Measurements from ENCODE around the gene MRTFA. TPM values are rescaled to one million over a fixed set of nuclear protein-coding genes. Genes with fewer than 3 reads are reported as not detected.

Gene MRTFA
- total RNA-seq, 1 experiment from 2014 or later: 28.0 TPM

DNA sequence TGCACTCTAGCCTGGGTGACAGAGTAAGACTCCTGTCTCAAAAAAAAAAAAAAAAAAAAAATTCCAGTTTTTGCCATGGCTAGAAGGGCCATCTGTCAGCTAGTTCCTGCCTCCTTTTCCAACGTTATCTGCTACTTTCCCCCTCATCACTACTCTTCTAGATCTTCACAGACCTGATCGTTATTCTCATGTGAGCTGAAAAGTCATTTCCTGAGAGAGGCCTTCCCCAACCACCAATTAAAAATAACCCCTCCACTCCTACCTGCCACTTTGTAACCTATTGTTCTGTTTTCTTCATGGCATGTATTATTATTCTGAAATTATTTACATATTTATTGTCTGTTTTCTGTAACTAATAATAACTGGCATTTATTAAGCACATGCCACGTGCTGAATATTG is 241.9 kb downstream of the MRTFA start (continued):
- TF ChIP-seq EZH2phosphoT487 (IDR thresholded peaks at IDR 0.05; ENCODE audit: borderline replicate concordance) (no peak), ZFX (IDR thresholded peaks at IDR 0.05) (no peak)

DNA sequence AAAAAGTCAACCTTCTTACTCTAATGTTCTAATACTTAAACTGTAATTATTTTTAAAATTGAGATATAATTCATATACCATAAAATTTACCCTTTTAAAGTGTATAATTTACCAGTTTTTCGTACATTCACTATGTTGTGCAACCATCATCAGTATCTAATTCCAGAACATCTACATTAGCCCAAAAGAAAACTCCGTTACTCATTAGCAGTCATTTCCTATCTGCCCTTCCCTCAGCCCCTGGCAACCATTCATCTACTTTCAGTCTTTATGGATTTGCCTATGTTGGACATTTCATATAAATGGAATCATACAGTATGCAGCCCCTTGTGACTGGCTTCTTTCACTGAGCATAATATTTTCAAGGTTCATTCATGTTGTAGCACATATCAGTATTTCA is 243.9 kb downstream of the MRTFA start:
- CTCF ChIA-PET: no interaction called here
- peaks cover 15% of the 10 kb centered on the region; the same call in 1 of the 2 replicates for H3K79me2 ChIP-seq (ENCODE audit: insufficient read depth, low read length)
- no peak overlapping the region for H3K9ac ChIP-seq (ENCODE audit: low read length)
- no peak overlapping the region for H3K27ac ChIP-seq (ENCODE audit: low read depth, low read length)
- ATAC-seq (no peak), DNase-seq (ENCODE audit: low read depth, low spot score) (no peak)
- peaks cover 6 to 9% of the 10 kb centered on the region in 2 experiments; a peak in 2 of 4 replicates for H3K4me1 ChIP-seq (ENCODE audit: control insufficient read depth in 1 of 2, insufficient read depth in 2 of 2, low read length in 2 of 2)
- no peaks in the 10 kb centered on the region for H3K36me3 ChIP-seq (ENCODE audit: control insufficient read depth in 1 of 2, insufficient read depth in 2 of 2, low read length in 2 of 2)
- H3K9me3 ChIP-seq (ENCODE audit: control insufficient read depth in 1 of 2, insufficient read depth in 1 of 2, low read depth in 1 of 2, low read length in 2 of 2): no peaks in the 10 kb centered on the region
- no peaks in the 10 kb centered on the region for H4K20me1 ChIP-seq (ENCODE audit: insufficient read depth)
- no peak overlapping the region for H2AFZ ChIP-seq (ENCODE audit: low read depth, low read length, poor library complexity, severe bottlenecking)
- BruUV-seq (replicated peaks): no TSS peak
- no peaks in the 10 kb centered on the region for H3K27me3 ChIP-seq (ENCODE audit: insufficient read depth, low read length)
- no peaks in the 10 kb centered on the region for H3K9me2 ChIP-seq (ENCODE audit: insufficient read depth)
- no peak for TF ChIP-seq JUND (IDR thresholded peaks at IDR 0.05)
- no peak for TF ChIP-seq EZH2phosphoT487 (IDR thresholded peaks at IDR 0.05; ENCODE audit: borderline replicate concordance)
- TF ChIP-seq SRF (IDR thresholded peaks at IDR 0.05; ENCODE audit: low read depth): no peak
- TF ChIP-seq ZFX (IDR thresholded peaks at IDR 0.05): no peak
- no peak for TF ChIP-seq POLR2AphosphoS5 (IDR thresholded peaks at IDR 0.05; ENCODE audit: low read depth, low read length)
- TF ChIP-seq, protein P1, sequence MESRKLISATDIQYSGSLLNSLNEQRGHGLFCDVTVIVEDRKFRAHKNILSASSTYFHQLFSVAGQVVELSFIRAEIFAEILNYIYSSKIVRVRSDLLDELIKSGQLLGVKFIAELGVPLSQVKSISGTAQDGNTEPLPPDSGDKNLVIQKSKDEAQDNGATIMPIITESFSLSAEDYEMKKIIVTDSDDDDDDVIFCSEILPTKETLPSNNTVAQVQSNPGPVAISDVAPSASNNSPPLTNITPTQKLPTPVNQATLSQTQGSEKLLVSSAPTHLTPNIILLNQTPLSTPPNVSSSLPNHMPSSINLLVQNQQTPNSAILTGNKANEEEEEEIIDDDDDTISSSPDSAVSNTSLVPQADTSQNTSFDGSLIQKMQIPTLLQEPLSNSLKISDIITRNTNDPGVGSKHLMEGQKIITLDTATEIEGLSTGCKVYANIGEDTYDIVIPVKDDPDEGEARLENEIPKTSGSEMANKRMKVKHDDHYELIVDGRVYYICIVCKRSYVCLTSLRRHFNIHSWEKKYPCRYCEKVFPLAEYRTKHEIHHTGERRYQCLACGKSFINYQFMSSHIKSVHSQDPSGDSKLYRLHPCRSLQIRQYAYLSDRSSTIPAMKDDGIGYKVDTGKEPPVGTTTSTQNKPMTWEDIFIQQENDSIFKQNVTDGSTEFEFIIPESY (IDR thresholded peaks at IDR 0.05; ENCODE audit: extremely low read depth, insufficient replicate concordance, low read length): no peak
- no peak for TF ChIP-seq EGR1 (IDR thresholded peaks at IDR 0.05; ENCODE audit: low read depth)
- TF ChIP-seq, protein P2, sequence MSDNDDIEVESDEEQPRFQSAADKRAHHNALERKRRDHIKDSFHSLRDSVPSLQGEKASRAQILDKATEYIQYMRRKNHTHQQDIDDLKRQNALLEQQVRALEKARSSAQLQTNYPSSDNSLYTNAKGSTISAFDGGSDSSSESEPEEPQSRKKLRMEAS (IDR thresholded peaks at IDR 0.05): no peak
- no peak for TF ChIP-seq EZH2 (IDR thresholded peaks at IDR 0.05)
- no peak for TF ChIP-seq CEBPB (IDR thresholded peaks at IDR 0.05; ENCODE audit: low read depth)
- TF ChIP-seq, protein P3, sequence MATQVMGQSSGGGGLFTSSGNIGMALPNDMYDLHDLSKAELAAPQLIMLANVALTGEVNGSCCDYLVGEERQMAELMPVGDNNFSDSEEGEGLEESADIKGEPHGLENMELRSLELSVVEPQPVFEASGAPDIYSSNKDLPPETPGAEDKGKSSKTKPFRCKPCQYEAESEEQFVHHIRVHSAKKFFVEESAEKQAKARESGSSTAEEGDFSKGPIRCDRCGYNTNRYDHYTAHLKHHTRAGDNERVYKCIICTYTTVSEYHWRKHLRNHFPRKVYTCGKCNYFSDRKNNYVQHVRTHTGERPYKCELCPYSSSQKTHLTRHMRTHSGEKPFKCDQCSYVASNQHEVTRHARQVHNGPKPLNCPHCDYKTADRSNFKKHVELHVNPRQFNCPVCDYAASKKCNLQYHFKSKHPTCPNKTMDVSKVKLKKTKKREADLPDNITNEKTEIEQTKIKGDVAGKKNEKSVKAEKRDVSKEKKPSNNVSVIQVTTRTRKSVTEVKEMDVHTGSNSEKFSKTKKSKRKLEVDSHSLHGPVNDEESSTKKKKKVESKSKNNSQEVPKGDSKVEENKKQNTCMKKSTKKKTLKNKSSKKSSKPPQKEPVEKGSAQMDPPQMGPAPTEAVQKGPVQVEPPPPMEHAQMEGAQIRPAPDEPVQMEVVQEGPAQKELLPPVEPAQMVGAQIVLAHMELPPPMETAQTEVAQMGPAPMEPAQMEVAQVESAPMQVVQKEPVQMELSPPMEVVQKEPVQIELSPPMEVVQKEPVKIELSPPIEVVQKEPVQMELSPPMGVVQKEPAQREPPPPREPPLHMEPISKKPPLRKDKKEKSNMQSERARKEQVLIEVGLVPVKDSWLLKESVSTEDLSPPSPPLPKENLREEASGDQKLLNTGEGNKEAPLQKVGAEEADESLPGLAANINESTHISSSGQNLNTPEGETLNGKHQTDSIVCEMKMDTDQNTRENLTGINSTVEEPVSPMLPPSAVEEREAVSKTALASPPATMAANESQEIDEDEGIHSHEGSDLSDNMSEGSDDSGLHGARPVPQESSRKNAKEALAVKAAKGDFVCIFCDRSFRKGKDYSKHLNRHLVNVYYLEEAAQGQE (IDR thresholded peaks at IDR 0.05; ENCODE audit: low read depth): no peak
- no peak for TF ChIP-seq SP1 (IDR thresholded peaks at IDR 0.05; ENCODE audit: low read depth)
- TF ChIP-seq ZNF274 (IDR thresholded peaks at IDR 0.05; ENCODE audit: low read depth, low read length): no peak
- TF ChIP-seq CTCF (IDR thresholded peaks at IDR 0.05 in 2 of 3, conservative IDR thresholded peaks at IDR 0.05 in 1 of 3; ENCODE audit: borderline replicate concordance in 1 of 3, insufficient read depth in 1 of 3, low read depth in 2 of 3, low read length in 2 of 3): no peak
- TF ChIP-seq YY1 (IDR thresholded peaks at IDR 0.05; ENCODE audit: extremely low read depth, insufficient replicate concordance, low read depth, low read length): no peak
- no peak for TF ChIP-seq CBX3 (IDR thresholded peaks at IDR 0.05; ENCODE audit: low read depth)
- TF ChIP-seq ATF3 (IDR thresholded peaks at IDR 0.05): no peak
- TF ChIP-seq FOSL1 (IDR thresholded peaks at IDR 0.05; ENCODE audit: low read depth): no peak
- no peak for TF ChIP-seq TCF7L2 (IDR thresholded peaks at IDR 0.05; ENCODE audit: borderline replicate concordance, extremely low read depth, insufficient read depth, insufficient read length)
- RAD21 ChIA-PET (ENCODE audit: low non-redundant PET in 1 of 2, low total read pairs in 2 of 2, uncharacterized antibody in 2 of 2, unreplicated experiment in 2 of 2): interaction anchor here in 1 of 2 experiments (0.6 kb wide), 1 partner anchor 47 kb away, joined by 6 read pairs; no protein-coding TSS in a partner anchor
- intact Hi-C loops (cut with micrococcal nuclease): no loop called here
- no peak overlapping the region for H3K4me3 ChIP-seq (replicated peaks in 1 of 2; ENCODE audit: low read depth in 1 of 2, low read length in 2 of 2)
- POLR2A ChIA-PET: no interaction called here
- H3K4me2 ChIP-seq (ENCODE audit: low read length): no peak overlapping the region
